HepG2 (cell line): ENCODE measurements around the gene TPST1. TPM values are rescaled to one million over a fixed set of nuclear protein-coding genes. Genes with fewer than 3 reads are reported as not detected.

Experiments
- ATF4 ChIP-seq, 2 experiments: fragments of 450-650 bp in 1 of 2; sonication (generic) in 1 of 2; formaldehyde crosslinking; IDR thresholded peaks; 2 replicates each; pipeline versions ENCODE4 v1.5.0 to v1.8.0; 2020 to 2022; ENCODE audit warnings: mild to moderate bottlenecking in 1 of 2, missing genetic modification reagents in 1 of 2
- E2F2 ChIP-seq: sonication (generic); formaldehyde crosslinking; IDR thresholded peaks from 2 replicates; pipeline ENCODE4 v1.4.0; 2020; ENCODE audit warnings: missing genetic modification reagents, borderline replicate concordance
- FOXC1 ChIP-seq: sonication (generic); formaldehyde crosslinking; IDR thresholded peaks from 2 replicates; pipeline ENCODE4 v1.8.0; 2022; ENCODE audit warnings: mild to moderate bottlenecking, missing genetic modification reagents, borderline replicate concordance
- FOXK1 ChIP-seq: sonication (generic); formaldehyde crosslinking; IDR thresholded peaks from 2 replicates; pipeline ENCODE4 v1.4.0; 2020; ENCODE audit warnings: low read depth, missing genetic modification reagents, borderline replicate concordance
- HMGA1 ChIP-seq: sonication (generic); formaldehyde crosslinking; conservative IDR thresholded peaks from 2 replicates; pipeline ENCODE4 v1.4.0; 2020; ENCODE audit warnings: missing genetic modification reagents
- MBD4 ChIP-seq: IDR thresholded peaks from 2 replicates; pipeline ENCODE4 v1.6.1; 2012; ENCODE audit warnings: low read length, inconsistent platforms, borderline replicate concordance
- MXD1 ChIP-seq: sonication (generic); formaldehyde crosslinking; IDR thresholded peaks from 2 replicates; pipeline ENCODE4 v1.4.0; 2020; ENCODE audit warnings: mild to moderate bottlenecking, missing genetic modification reagents
- NONO ChIP-seq, 2 experiments: fragments of 450-650 bp in 1 of 2; sonication (generic) in 1 of 2; formaldehyde crosslinking in 1 of 2; IDR thresholded peaks in 1 of 2; conservative IDR thresholded peaks in 1 of 2; 2 replicates each; pipeline versions ENCODE4 v1.6.1 to v1.8.0; 2017 to 2022; ENCODE audit warnings: mild to moderate bottlenecking in 1 of 2, missing genetic modification reagents in 1 of 2, moderate library complexity in 1 of 2
- PAXIP1 ChIP-seq: sonication (generic); formaldehyde crosslinking; conservative IDR thresholded peaks from 2 replicates; pipeline ENCODE4 v1.4.0; 2020; ENCODE audit warnings: mild to moderate bottlenecking, missing genetic modification reagents, moderate library complexity
- PTBP1 ChIP-seq: fragments of 200-400 bp; formaldehyde crosslinking; IDR thresholded peaks from 2 replicates; pipeline ENCODE4 v1.6.1; 2018; ENCODE audit warnings: low read length, low read depth; ENCODE audit not compliant: poor library complexity, severe bottlenecking
- RAD51 ChIP-seq: fragments of 450-650 bp; IDR thresholded peaks from 2 replicates; pipeline ENCODE4 v1.6.1; 2016; ENCODE audit warnings: borderline replicate concordance
- RELA ChIP-seq: sonication (generic); formaldehyde crosslinking; IDR thresholded peaks from 2 replicates; pipeline ENCODE4 v1.4.0; 2020; ENCODE audit warnings: missing genetic modification reagents
- RFX5 ChIP-seq: IDR thresholded peaks from 2 replicates; pipeline ENCODE4 v1.6.1; 2011; ENCODE audit warnings: low read depth, low read length, improper control_type of control experiment
- TERF1 ChIP-seq: sonication (generic); formaldehyde crosslinking; IDR thresholded peaks from 2 replicates; pipeline ENCODE4 v1.8.0; 2022; ENCODE audit warnings: mild to moderate bottlenecking, missing genetic modification reagents, moderate library complexity
- TOPORS ChIP-seq: sonication (generic); formaldehyde crosslinking; IDR thresholded peaks from 2 replicates; pipeline ENCODE4 v1.8.0; 2023; ENCODE audit warnings: mild to moderate bottlenecking, missing genetic modification reagents
- ZNF20 ChIP-seq: sonication (generic); formaldehyde crosslinking; IDR thresholded peaks from 2 replicates; pipeline ENCODE4 v1.4.0; 2020; ENCODE audit warnings: mild to moderate bottlenecking, moderate library complexity, missing genetic modification reagents
- ZNF432 ChIP-seq: sonication (generic); formaldehyde crosslinking; IDR thresholded peaks from 2 replicates; pipeline ENCODE4 v1.5.0; 2020; ENCODE audit warnings: missing genetic modification reagents, mild to moderate bottlenecking, borderline replicate concordance
- ZNF607 ChIP-seq: sonication (generic); formaldehyde crosslinking; IDR thresholded peaks from 2 replicates; pipeline ENCODE4 v1.5.1; 2020; ENCODE audit warnings: missing genetic modification reagents, mild to moderate bottlenecking, borderline replicate concordance
- ZNF788 ChIP-seq: sonication (generic); formaldehyde crosslinking; IDR thresholded peaks from 2 replicates; pipeline ENCODE4 v1.5.0; 2020; ENCODE audit warnings: mild to moderate bottlenecking, missing genetic modification reagents, borderline replicate concordance
- ZNF792 ChIP-seq: IDR thresholded peaks from 2 replicates; pipeline ENCODE4 v1.6.1; 2016
- polyA plus RNA-seq, 8 experiments: library from polyadenylated mRNA; depleted of rRNA in 3 of 8; stranded (reverse) in 7 of 8; unstranded in 1 of 8; fragments of >200 nt; fragmentation: Illumina TruSeq in 4 of 8; extraction: Trizol in 4 of 8; gene quantifications; 2 replicates each; pipeline versions ENCODE4 v1.2.1 to v1.2.3, GENCODE V29; 2011 to 2016; ENCODE audit warnings: low read depth in 4 of 8, missing spikeins in 1 of 8, mixed read lengths in 1 of 8; ENCODE audit not compliant: insufficient read depth in 1 of 8
- total RNA-seq, 5 experiments: library from RNA; depleted of rRNA; stranded (reverse); fragments of >200 nt; fragmentation: Illumina TruSeq; extraction: Trizol; gene quantifications; 2 replicates each; pipeline ENCODE4 v1.2.3, GENCODE V29; 2016; ENCODE audit warnings: low read depth in 1 of 5

Gene TPST1
- total and polyA plus RNA-seq, 2 of the 13 experiments (the other 11 are each of a cell fraction or from before 2014, with no cell fraction given) = 24.3 to 34.1 TPM

GRCh38 chr7:66170309-66171231, 34.6 kb upstream of the TPST1 start (continued):
- TF ChIP-seq PAXIP1 (CRISPR knock-in tag) = 0 out of 2 replicates have a peak, but pooled peaks have one; percentile 13
- no peak for TF ChIP-seq FOXK1
- TF ChIP-seq RELA = no peak
- no peak for TF ChIP-seq ZNF432 (CRISPR knock-in tag)
- no peak for TF ChIP-seq ZNF788 (CRISPR knock-in tag)
- no peak for TF ChIP-seq ZNF607 (CRISPR knock-in tag)
- TF ChIP-seq HMGA1 (CRISPR knock-in tag) = no peak
- TF ChIP-seq ZNF20 (CRISPR knock-in tag) = no peak
- no peak for TF ChIP-seq PTBP1
- TF ChIP-seq NONO (IDR thresholded peaks at IDR 0.05) = no peak
- TF ChIP-seq NONO (CRISPR knock-in tag; conservative IDR thresholded peaks at IDR 0.05) = no peak
- no peak for TF ChIP-seq TOPORS (CRISPR knock-in tag)
- no peak for TF ChIP-seq MXD1 (CRISPR knock-in tag)
- no peak for TF ChIP-seq RFX5
- no peak for TF ChIP-seq TERF1 (CRISPR knock-in tag)
- TF ChIP-seq FOXC1 (CRISPR knock-in tag) = no peak
- TF ChIP-seq E2F2 = no peak
- no peak for TF ChIP-seq ZNF792 (CRISPR knock-in tag)
- TF ChIP-seq MBD4 = no peak
- TF ChIP-seq RAD51 = no peak
- TF ChIP-seq ATF4 (CRISPR knock-in tag; IDR thresholded peaks at IDR 0.05) = no peak
